Right lobe of liver (tissue), 4 donors: ENCODE data around the gene POR.

ENCODE experiments used
- CTCF ChIP-seq, 4 donors: fragments of 200-600 bp in 3 of 4; fragments of 450-650 bp in 1 of 4; IDR thresholded peaks; one replicate each; pipeline versions ENCODE4 v1.5.1 to v1.8.0; 2016 to 2022; ENCODE audit warnings: antibody characterized with exemption in 4 of 4, mild to moderate bottlenecking in 2 of 4
- POLR2A ChIP-seq: fragments of 450-650 bp; IDR thresholded peaks from one replicate; pipeline ENCODE4 v1.6.1; 2017; ENCODE audit warnings: antibody characterized with exemption, mild to moderate bottlenecking
- donor health status: DM: no; HTN: no; CAD: no.
- donor health status: DM: no; HTN: no; CAD: no.
- donor health status: DM: no; HTN: yes; CAD: no.

GRCh38 chr7:75960372-75960771, 45.4 kb downstream of the POR start:
- TF ChIP-seq CTCF (IDR thresholded peaks at IDR 0.05) = no peak
- no peak for TF ChIP-seq POLR2A
